NB4 (cell line): Measurements from ENCODE around the gene LIF.
A peak's percentile ranks its signal among the peaks of the same experiment; 100 is the strongest.

Experiments used
- DNase-seq: peaks from one replicate; pipeline ENCODE4 v3.0.0; 2010; ENCODE audit warnings: low read depth
- H3K4me3 ChIP-seq: one replicate; pipeline ENCODE4 v1.5.1; 2011; ENCODE audit warnings: mild to moderate bottlenecking, low read depth, low read length, moderate library complexity
- CTCF ChIP-seq: IDR thresholded peaks from one replicate; pipeline ENCODE4 v1.5.1; 2012; ENCODE audit warnings: low read depth, low read length
- MAX ChIP-seq: IDR thresholded peaks from 2 replicates; pipeline ENCODE4 v1.6.1; 2011; ENCODE audit warnings: low read depth, low read length
- MYC ChIP-seq: IDR thresholded peaks from 2 replicates; pipeline ENCODE4 v1.6.1; 2011; ENCODE audit warnings: low read depth, low read length
- POLR2A ChIP-seq: IDR thresholded peaks from 2 replicates; pipeline ENCODE4 v1.6.1; 2011; ENCODE audit warnings: mild to moderate bottlenecking; ENCODE audit not compliant: insufficient read length; ENCODE audit errors: extremely low read depth

Gene LIF

GRCh38 chr22:30289141-30289979 is 42.8 kb upstream of the LIF start, which contains the start of gene CASTOR1:
TSS of gene CASTOR1 (minus strand) at chr22:30289505. CDS start at chr22:30289497, 8 bp downstream.
- H3K4me3 ChIP-seq = peak within 1 kb of the TSS; percentile 46
- DNase-seq = peak; percentile 96
- TF ChIP-seq MAX = peak; percentile 47
- no peak for TF ChIP-seq CTCF

- TF ChIP-seq MAX (no peak), MYC (no peak), POLR2A (no peak), CTCF (no peak)
- peak overlapping the region; percentile 46 for H3K4me3 ChIP-seq
- DNase-seq = no peak
Observed at GRCh38 chr22:30288419-30289140, 42.0 kb upstream of the LIF start.

DNA sequence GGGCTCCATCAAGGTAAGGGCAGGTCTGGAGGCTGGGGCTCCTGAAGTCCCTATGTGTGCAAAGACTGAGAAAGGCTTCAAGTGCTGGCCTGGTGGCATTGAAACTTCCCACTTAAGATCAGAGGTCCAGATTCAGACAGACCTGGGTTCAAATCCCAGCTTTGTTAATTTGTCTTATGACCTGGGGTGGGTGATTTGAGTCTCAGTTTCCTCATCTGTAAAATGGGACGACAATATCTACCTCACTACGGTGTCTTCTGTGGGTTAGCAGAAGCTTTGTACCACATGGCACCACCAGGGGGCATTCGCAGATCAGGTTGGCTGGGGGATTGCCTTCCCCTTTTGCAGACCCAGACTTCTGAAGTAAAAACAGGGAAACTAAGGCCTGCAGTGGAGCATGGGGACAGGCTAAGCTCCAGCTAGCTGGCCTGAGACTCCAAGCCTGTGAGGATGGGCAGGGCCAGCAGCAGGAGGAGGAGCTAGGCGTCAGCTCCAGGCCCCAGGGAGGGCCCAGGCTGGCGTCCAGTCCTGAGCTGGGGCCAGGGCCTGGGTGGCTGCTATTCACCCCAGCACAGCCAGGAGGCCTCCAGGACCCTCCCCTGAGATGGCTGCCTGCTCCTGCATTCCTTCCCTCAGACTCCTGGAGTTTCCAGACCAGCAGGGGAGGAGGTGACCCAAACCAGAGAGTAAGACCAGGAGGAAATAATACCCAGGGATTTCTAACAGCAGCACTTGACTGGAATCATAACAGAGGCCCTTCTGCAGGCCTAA is 41.3 kb upstream of the LIF start:
- peak; percentile 88 for DNase-seq
- no peak for TF ChIP-seq POLR2A
- peak; percentile 72 for TF ChIP-seq MAX
- peak; percentile 78 for TF ChIP-seq CTCF
- H3K4me3 ChIP-seq = no peak overlapping the region

- 0 out of 2 replicates have a peak, but pooled peaks have one; percentile 21 for TF ChIP-seq MYC
- TF ChIP-seq POLR2A = no peak
- peak; percentile 80 for TF ChIP-seq CTCF
- TF ChIP-seq MAX = 0 out of 2 replicates have a peak, but pooled peaks have one; percentile 8
- peak; percentile 79 for DNase-seq
- H3K4me3 ChIP-seq = no peak overlapping the region
Observed at GRCh38 chr22:30286813-30287647, 40.5 kb upstream of the LIF start.

GRCh38 chr22:30286331-30286730 is 39.8 kb upstream of the LIF start:
- DNase-seq = no peak
- no peak overlapping the region for H3K4me3 ChIP-seq
- TF ChIP-seq CTCF (no peak), POLR2A (no peak), MAX (no peak), MYC (no peak)
